Spleen (tissue), 7 donors: ENCODE measurements around the gene NF2.

Experiments
- POLR2A ChIP-seq, 3 donors: fragments of 450-650 bp; IDR thresholded peaks; one replicate each; pipeline ENCODE4 v1.5.1; 2017; ENCODE audit warnings: antibody characterized with exemption in 3 of 3, mild to moderate bottlenecking in 1 of 3
- POLR2AphosphoS5 ChIP-seq, 3 donors: sonication (generic); formaldehyde crosslinking; IDR thresholded peaks; one replicate each; pipeline ENCODE4 v1.5.1; 2017; ENCODE audit warnings: antibody characterized with exemption in 3 of 3
- TF ChIP-seq, protein P1 (sequence below), 11 experiments: fragments of 200-600 bp in 7 of 11; fragments of 450-650 bp in 4 of 11; sonication (generic) in 4 of 11; IDR thresholded peaks in 8 of 11; conservative IDR thresholded peaks in 3 of 11; 1 replicate in 7 of 11; 2 replicates in 4 of 11; pipeline versions ENCODE4 v1.4.0 to v1.8.0; 2016 to 2021; ENCODE audit warnings: antibody characterized with exemption in 11 of 11, inconsistent platforms in 4 of 11, mild to moderate bottlenecking in 1 of 11
- donor health status: DM: no; HTN: no; CAD: no; lungs with moderate emphysema.
- donor health status: DM: no; HTN: no; CAD: no.
- donor health status: DM: no; HTN: no; CAD: no.

DNA sequence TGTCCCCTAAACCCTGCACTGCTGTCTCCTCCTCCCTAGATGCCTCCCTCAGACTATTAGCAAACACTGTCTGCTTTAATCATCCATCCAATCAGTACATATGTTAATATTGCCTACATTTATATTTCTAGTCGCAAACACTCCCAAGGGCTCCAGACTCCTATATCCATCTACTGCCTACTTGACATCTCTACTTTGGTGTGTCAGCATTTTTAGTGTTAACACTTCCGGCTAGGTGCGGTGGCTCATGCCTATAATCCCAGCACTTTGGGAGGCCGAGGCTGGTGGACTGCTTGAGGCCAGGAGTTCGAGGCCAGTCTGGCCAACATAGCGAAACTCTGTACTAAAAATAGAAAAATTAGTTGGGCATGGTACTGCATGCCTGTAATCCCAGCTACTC, 44.4 kb upstream of the NF2 start:
- TF ChIP-seq, protein P1, sequence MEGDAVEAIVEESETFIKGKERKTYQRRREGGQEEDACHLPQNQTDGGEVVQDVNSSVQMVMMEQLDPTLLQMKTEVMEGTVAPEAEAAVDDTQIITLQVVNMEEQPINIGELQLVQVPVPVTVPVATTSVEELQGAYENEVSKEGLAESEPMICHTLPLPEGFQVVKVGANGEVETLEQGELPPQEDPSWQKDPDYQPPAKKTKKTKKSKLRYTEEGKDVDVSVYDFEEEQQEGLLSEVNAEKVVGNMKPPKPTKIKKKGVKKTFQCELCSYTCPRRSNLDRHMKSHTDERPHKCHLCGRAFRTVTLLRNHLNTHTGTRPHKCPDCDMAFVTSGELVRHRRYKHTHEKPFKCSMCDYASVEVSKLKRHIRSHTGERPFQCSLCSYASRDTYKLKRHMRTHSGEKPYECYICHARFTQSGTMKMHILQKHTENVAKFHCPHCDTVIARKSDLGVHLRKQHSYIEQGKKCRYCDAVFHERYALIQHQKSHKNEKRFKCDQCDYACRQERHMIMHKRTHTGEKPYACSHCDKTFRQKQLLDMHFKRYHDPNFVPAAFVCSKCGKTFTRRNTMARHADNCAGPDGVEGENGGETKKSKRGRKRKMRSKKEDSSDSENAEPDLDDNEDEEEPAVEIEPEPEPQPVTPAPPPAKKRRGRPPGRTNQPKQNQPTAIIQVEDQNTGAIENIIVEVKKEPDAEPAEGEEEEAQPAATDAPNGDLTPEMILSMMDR (IDR thresholded peaks at IDR 0.05 in 8 of 11, conservative IDR thresholded peaks at IDR 0.05 in 3 of 11), result no peak
- TF ChIP-seq POLR2A (IDR thresholded peaks at IDR 0.05), result no peak
- TF ChIP-seq POLR2AphosphoS5 (IDR thresholded peaks at IDR 0.05), result no peak
